HG03135 (cell line): ENCODE results near the gene OR2AT4.

ENCODE experiments used
- ATAC-seq: cut with Tn5 transposase; IDR thresholded peaks from one replicate; pipeline ENCODE4 v1.9.1; 2021; ENCODE audit warnings: mild to moderate bottlenecking, moderate library complexity; ENCODE audit not compliant: unreplicated experiment

The OR2AT4 gene

GRCh38 chr11:75031771-75032549, 64.7 kb downstream of the OR2AT4 start:
- no peak for ATAC-seq
